GM12874 (cell line): ENCODE measurements around the gene SYT1.

Experiments
- TF ChIP-seq, protein P1 (sequence below): IDR thresholded peaks from 2 replicates; pipeline ENCODE4 v1.5.1; 2011; ENCODE audit warnings: low read depth, mild to moderate bottlenecking, control low read depth, low read length, moderate library complexity; ENCODE audit not compliant: insufficient read depth

The SYT1 gene

DNA sequence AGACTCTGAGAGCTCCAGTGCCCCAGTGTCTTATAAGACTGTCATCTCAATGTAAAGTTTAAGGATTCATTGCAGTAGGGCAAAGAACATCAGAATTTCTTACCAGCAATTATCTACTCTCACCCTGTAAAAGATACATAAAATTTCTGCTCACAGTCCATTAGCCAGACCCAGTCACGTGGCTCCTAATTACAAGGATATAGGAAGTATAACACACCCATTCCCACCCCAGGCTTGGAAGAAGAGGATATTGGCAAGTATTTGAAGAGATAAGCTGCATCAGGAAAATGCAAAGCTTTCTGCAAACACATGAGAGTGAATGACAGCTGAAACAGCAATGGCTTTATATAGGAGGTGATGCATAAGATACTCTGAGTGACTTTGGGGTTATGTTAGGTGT is 14.3 kb downstream of the SYT1 start:
- TF ChIP-seq, protein P1, sequence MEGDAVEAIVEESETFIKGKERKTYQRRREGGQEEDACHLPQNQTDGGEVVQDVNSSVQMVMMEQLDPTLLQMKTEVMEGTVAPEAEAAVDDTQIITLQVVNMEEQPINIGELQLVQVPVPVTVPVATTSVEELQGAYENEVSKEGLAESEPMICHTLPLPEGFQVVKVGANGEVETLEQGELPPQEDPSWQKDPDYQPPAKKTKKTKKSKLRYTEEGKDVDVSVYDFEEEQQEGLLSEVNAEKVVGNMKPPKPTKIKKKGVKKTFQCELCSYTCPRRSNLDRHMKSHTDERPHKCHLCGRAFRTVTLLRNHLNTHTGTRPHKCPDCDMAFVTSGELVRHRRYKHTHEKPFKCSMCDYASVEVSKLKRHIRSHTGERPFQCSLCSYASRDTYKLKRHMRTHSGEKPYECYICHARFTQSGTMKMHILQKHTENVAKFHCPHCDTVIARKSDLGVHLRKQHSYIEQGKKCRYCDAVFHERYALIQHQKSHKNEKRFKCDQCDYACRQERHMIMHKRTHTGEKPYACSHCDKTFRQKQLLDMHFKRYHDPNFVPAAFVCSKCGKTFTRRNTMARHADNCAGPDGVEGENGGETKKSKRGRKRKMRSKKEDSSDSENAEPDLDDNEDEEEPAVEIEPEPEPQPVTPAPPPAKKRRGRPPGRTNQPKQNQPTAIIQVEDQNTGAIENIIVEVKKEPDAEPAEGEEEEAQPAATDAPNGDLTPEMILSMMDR = no peak

DNA sequence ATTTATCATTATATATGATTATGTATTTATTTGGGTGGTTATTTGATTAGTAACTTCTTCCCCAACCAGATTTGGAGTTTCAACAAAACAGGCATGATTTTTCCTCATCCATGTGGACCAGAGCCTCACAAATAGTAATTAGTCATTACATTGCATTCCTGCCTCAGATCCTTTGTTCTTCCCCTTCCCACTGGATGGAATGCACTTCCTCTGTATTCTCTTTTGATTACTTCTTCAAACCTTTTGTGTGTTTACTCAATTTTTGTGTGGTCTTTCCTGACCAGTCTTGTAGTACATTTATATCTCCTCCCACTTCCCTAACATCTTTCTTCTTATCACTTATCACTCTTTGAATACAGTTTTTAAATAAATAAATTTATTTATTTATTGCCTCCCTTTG is 15.5 kb downstream of the SYT1 start:
- TF ChIP-seq, protein P1 = no peak

DNA sequence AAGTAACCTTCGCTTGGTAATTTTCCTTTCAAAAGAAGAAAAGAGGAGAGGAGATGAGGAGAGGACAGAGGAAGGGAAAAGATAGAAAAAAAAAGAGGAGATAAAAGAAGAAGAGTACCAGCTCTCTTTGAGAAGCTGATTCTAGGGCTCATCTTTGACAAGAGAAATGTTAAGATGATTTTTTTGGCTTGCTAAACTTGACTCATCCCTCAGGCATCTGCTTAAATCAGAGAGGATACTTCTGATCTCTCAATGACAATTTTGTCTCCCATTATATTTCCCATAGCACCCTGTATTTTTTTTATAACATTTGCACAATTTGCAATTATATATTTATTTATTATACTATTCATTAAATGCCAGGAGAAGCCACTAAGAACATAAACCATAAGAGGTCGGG is 17.1 kb downstream of the SYT1 start:
- TF ChIP-seq, protein P1 = no peak

DNA sequence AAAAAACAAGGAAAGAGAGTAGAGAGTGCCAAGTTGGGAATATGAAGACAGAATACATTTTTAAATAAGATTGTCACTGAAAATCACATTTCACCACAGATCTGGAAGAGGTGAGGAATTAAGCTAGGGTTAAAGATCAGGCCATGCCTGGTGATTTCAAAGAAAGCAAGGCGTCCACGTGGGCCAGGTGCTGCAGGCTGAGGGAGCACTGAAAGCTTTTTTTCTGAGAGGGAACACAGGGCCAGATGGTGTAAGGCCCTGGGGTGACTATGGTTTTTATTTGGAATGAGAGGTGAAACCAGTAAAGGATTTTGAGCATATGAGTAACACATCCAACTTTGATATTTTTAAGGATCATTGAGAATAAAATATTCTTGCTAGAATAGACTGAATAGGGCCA is 20.9 kb downstream of the SYT1 start:
- TF ChIP-seq, protein P1 = no peak

DNA sequence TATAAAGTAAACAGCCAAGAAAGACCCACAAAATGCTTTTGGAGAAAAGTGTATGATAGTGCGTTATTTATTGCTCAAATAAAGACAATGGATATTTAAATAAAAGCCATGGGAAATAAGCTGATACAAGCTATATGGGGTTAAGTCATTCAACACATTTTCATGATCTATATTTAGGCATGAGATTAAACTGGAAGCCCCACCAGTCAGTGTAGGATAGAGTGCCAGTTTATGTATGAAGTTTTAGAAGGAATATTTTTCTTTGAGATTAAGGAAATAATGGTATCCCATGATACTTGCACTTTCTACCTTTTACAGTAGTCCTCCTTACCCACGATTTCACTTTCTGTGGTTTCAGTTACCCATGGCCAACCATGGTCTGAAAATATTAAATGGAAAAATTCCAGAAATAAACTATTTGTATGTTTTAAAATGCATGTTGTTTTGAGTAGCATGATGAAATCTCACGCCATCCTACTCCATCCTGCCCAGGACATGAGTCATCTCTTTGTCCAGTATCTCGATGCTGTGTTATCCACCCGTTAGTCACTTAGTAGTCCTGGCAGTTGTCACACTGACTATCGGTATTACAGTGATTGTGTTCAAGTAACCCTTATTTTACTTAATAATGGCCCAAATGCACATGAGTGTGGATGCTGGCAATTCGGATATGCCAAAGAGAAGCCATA is 22.3 kb downstream of the SYT1 start:
- TF ChIP-seq, protein P1 = no peak

DNA sequence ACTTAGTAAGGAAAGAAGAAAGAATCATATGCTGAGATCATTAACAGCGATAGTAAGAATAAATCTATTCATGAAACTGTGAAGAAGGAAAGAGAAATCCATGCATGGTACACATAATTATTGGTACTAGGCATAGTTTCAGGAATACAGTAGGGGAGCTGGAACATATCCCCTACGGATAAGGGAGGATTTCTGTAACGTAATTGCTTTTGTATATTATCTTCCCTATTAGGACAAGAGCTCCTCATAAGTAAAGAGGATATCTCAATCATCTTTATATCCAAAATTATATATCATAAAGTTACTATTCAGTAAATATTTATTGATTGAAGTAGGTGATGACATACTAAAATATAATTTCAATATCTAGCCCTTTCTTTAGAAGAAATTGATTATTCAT is 22.9 kb downstream of the SYT1 start:
- TF ChIP-seq, protein P1 = no peak

DNA sequence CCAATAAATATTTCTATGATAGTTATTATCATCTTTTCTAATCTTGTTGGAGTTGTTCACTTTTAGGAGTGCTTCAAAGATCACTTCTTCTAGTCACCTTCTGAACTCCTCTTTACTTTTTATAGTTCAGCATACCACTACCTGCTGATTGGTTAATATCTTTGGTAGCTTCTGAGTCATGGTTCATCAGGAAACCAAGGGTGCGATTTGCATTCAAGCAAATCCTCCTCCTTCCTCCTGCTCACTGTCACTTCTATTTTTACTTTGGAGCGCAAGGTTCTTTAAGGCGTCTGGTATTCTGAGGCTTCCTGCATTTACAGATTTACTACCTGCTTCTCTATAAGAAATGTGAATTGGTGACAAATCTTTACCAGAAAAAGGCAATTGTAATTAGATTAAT is 24.0 kb downstream of the SYT1 start:
- TF ChIP-seq, protein P1 = no peak
